Neural progenitor cell (in vitro differentiated cells): ENCODE results near the gene PGF. TPM values are rescaled to one million over a fixed set of nuclear protein-coding genes. Genes with fewer than 3 reads are reported as not detected.

Experiments used
- DNase-seq: peaks from one replicate; pipeline ENCODE4 v3.0.0-alpha.2; 2016; ENCODE audit warnings: low spot score
- H2AFZ ChIP-seq: fragments of 200-600 bp; sonication (generic); replicated peaks from 2 replicates; pipeline ENCODE4 v1.6.1; 2016; ENCODE audit warnings: antibody characterized with exemption
- H3F3A ChIP-seq: fragments of 200-600 bp; sonication (generic); 2 replicates; pipeline ENCODE4 v1.6.1; 2016; ENCODE audit warnings: antibody characterized with exemption, low read depth
- H3K27ac ChIP-seq: fragments of 200-600 bp; sonication (generic); 2 replicates; pipeline ENCODE4 v1.5.1; 2016; ENCODE audit warnings: mild to moderate bottlenecking
- H3K27me3 ChIP-seq: fragments of 200-600 bp; sonication (generic); 2 replicates; pipeline ENCODE4 v1.6.1; 2016; ENCODE audit warnings: mild to moderate bottlenecking, moderate library complexity
- H3K36me3 ChIP-seq: fragments of 200-600 bp; sonication (generic); 2 replicates; pipeline ENCODE4 v1.5.1; 2016
- H3K4me1 ChIP-seq: fragments of 200-600 bp; sonication (generic); 2 replicates; pipeline ENCODE4 v1.6.1; 2016; ENCODE audit warnings: mixed run types
- H3K4me2 ChIP-seq: fragments of 200-600 bp; sonication (generic); 2 replicates; pipeline ENCODE4 v1.6.1; 2016
- H3K4me3 ChIP-seq: fragments of 200-600 bp; sonication (generic); 2 replicates; pipeline ENCODE4 v1.5.1; 2016
- H3K79me2 ChIP-seq: fragments of 200-600 bp; sonication (generic); 2 replicates; pipeline ENCODE4 v1.6.1; 2016; ENCODE audit warnings: low read depth
- H3K9ac ChIP-seq: fragments of 200-600 bp; sonication (generic); 2 replicates; pipeline ENCODE4 v1.6.1; 2016
- H3K9me3 ChIP-seq: fragments of 200-600 bp; sonication (generic); 2 replicates; pipeline ENCODE4 v1.5.1; 2016; ENCODE audit warnings: low read depth
- H4K20me1 ChIP-seq: fragments of 200-600 bp; sonication (generic); 2 replicates; pipeline ENCODE4 v1.6.1; 2016; ENCODE audit warnings: low read depth
- H3K27ac Mint-ChIP-seq: 3 replicates; pipeline ENCODE4 v1.8.0; 2021; ENCODE audit warnings: mixed read lengths
- H3K27me3 Mint-ChIP-seq: 2 replicates; pipeline ENCODE4 v1.8.0; 2022; ENCODE audit warnings: low read depth, mild to moderate bottlenecking, inconsistent platforms, moderate library complexity, mixed read lengths; ENCODE audit not compliant: insufficient read depth
- H3K36me3 Mint-ChIP-seq: 3 replicates; pipeline ENCODE4 v1.8.0; 2021; ENCODE audit warnings: mixed read lengths
- H3K4me1 Mint-ChIP-seq: 3 replicates; pipeline ENCODE4 v1.8.0; 2021; ENCODE audit warnings: mixed read lengths
- H3K4me3 Mint-ChIP-seq: 3 replicates; pipeline ENCODE4 v1.8.0; 2021; ENCODE audit warnings: mild to moderate bottlenecking, moderate library complexity, mixed read lengths
- H3K9me3 Mint-ChIP-seq: 3 replicates; pipeline ENCODE4 v1.8.0; 2020; ENCODE audit warnings: mixed read lengths
- EZH2 ChIP-seq: fragments of 200-600 bp; sonication (generic); IDR thresholded peaks from 2 replicates; pipeline ENCODE4 v1.6.1; 2017; ENCODE audit warnings: antibody characterized with exemption, mild to moderate bottlenecking, moderate library complexity
- EZH2phosphoT487 ChIP-seq: fragments of 200-600 bp; sonication (generic); IDR thresholded peaks from 2 replicates; pipeline ENCODE4 v1.6.1; 2017; ENCODE audit warnings: antibody characterized with exemption
- total RNA-seq: library from RNA; depleted of rRNA; stranded (reverse); fragments of >200 nt; gene quantifications from 2 replicates; pipeline ENCODE4 v1.2.3, GENCODE V29; 2015; ENCODE audit warnings: low replicate concordance
- TF ChIP-seq, protein P1 (sequence below): fragments of 200-600 bp; sonication (generic); IDR thresholded peaks from 2 replicates; pipeline ENCODE4 v1.5.1; 2017; ENCODE audit warnings: antibody characterized with exemption, mild to moderate bottlenecking

PGF gene
- total RNA-seq, 1 donor from 2014 or later, result 1.0 TPM

DNA sequence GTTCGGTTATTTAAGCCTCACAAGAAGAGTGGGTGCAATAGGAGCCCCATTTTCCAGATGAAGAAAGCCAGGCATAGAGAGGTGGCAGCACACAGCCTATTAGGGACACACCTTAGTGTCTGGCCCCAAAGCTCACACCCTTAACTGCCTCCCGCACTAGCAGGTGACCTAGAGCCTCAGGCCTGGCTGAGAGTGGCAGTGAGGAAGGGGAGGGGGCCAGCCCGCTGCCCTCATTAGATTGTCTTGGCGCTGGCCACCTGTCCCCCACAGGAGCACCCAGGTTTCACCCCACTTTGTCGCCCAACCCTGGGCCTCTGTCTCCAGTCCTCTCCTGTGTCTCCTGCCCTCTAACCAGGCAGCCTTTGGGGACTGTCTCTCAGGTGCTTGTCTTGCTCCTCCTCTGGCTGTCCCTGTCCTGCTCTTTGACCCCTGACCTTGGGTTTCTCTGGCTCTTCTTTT is 18.5 kb upstream of the PGF start:
- no peak overlapping the region for H3K27ac ChIP-seq
- H3K27me3 Mint-ChIP-seq, result peaks cover 17% of the 10 kb centered on the region
- no peak for TF ChIP-seq EZH2
- TF ChIP-seq EZH2phosphoT487, result no peak
- TF ChIP-seq, protein P1, sequence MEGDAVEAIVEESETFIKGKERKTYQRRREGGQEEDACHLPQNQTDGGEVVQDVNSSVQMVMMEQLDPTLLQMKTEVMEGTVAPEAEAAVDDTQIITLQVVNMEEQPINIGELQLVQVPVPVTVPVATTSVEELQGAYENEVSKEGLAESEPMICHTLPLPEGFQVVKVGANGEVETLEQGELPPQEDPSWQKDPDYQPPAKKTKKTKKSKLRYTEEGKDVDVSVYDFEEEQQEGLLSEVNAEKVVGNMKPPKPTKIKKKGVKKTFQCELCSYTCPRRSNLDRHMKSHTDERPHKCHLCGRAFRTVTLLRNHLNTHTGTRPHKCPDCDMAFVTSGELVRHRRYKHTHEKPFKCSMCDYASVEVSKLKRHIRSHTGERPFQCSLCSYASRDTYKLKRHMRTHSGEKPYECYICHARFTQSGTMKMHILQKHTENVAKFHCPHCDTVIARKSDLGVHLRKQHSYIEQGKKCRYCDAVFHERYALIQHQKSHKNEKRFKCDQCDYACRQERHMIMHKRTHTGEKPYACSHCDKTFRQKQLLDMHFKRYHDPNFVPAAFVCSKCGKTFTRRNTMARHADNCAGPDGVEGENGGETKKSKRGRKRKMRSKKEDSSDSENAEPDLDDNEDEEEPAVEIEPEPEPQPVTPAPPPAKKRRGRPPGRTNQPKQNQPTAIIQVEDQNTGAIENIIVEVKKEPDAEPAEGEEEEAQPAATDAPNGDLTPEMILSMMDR, result no peak
- DNase-seq, result no peak
- no peak overlapping the region for H2AFZ ChIP-seq
- H3K36me3 ChIP-seq, result no peaks in the 10 kb centered on the region
- H4K20me1 ChIP-seq, result no peaks in the 10 kb centered on the region
- H3K9me3 Mint-ChIP-seq, result no peaks in the 10 kb centered on the region
- peaks cover 6% of the 10 kb centered on the region for H3K27me3 ChIP-seq
- H3K4me3 Mint-ChIP-seq, result peak overlapping the region; percentile 32
- peak overlapping the region; percentile 48 for H3K27ac Mint-ChIP-seq
- peaks cover 22% of the 10 kb centered on the region for H3K4me1 ChIP-seq
- peaks cover 49% of the 10 kb centered on the region for H3K4me1 Mint-ChIP-seq
- H3K36me3 Mint-ChIP-seq, result no peaks in the 10 kb centered on the region
- H3K4me2 ChIP-seq, result no peak overlapping the region
- H3K9ac ChIP-seq, result no peak overlapping the region
- H3K79me2 ChIP-seq, result no peaks in the 10 kb centered on the region
- H3K4me3 ChIP-seq, result no peak overlapping the region
- no peaks in the 10 kb centered on the region for H3K9me3 ChIP-seq
- H3F3A ChIP-seq, result peaks cover 1% of the 10 kb centered on the region

DNA sequence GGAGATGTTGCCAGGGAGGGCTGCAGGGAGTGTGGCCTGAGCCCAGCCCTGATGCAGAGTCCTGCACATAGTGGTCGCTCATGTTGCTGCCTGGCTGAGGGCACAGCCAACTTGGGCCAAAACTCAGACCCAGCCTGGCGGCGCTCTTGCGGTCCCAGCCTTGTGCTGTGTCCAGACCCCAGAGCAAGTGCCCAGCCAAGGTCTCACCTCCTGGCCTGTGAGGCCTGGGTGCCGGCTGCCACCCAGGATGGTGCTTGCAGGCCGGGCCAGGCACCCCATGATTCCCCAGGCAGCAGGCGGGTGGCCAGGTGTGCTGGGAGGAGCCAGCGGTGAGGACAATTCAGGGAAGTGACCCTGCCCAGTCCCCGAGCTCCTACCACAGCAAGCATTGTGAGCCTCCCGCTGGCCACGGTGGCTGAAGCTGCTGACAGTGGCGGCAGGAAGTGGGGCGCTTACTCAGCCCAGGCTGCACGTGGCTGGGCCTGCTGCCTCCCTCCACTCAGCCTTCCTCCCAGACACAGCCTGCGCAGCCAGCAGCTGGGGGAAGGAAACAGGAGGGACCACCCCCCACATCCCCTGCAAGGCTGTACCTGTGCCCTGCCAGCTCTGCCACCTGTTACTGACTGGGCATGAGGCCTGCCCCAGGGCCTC is 17.7 kb upstream of the PGF start:
- H2AFZ ChIP-seq, result no peak overlapping the region

DNA sequence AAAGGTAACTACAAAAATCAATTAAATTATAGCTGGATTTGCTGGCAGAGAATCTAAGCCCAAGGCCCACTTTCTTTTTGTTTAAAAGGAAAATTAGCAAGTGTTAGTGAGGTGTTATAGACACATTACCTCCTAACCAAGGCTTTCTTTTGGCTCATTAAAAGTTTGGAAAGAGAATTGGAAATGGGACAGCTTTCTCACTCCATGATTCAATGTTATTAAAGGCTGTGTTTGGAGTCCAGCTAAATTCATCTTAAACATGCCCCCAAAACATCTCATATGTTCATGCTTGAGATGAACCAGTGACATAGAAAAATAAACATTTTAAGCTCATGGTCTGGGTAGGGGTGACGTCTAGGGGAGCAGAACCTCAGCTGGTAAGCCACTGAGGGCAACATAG is 13.4 kb upstream of the PGF start:
- Mint-ChIP-seq H3K36me3 (no peaks in the 10 kb centered on the region), H3K4me1 (peaks cover 19% of the 10 kb centered on the region), H3K27ac (no peak overlapping the region), H3K9me3 (no peaks in the 10 kb centered on the region), H3K4me3 (no peak overlapping the region), H3K27me3 (no peaks in the 10 kb centered on the region)
- no peak for DNase-seq
- Histone ChIP-seq H3K36me3 (no peaks in the 10 kb centered on the region), H3K4me1 (peaks cover 2% of the 10 kb centered on the region), H3K79me2 (no peaks in the 10 kb centered on the region), H3K9me3 (no peaks in the 10 kb centered on the region), H3K27me3 (no peaks in the 10 kb centered on the region), H3K4me2 (no peak overlapping the region), H3F3A (no peaks in the 10 kb centered on the region), H3K4me3 (no peak overlapping the region), H3K9ac (no peak overlapping the region), H3K27ac (no peak overlapping the region), H2AFZ (no peak overlapping the region), H4K20me1 (no peaks in the 10 kb centered on the region)
- TF ChIP-seq, protein P1, result no peak
- no peak for TF ChIP-seq EZH2phosphoT487
- no peak for TF ChIP-seq EZH2

More for the DNA sequence above, 17.7 kb upstream of the PGF start:
- Histone ChIP-seq H3K9ac (no peak overlapping the region), H3K4me1 (peaks cover 14% of the 10 kb centered on the region), H3K4me2 (no peak overlapping the region), H4K20me1 (no peaks in the 10 kb centered on the region), H3K27ac (no peak overlapping the region), H3K79me2 (no peaks in the 10 kb centered on the region), H3K27me3 (peaks cover 6% of the 10 kb centered on the region), H3K36me3 (no peaks in the 10 kb centered on the region), H3K9me3 (no peaks in the 10 kb centered on the region), H3K4me3 (no peak overlapping the region), H3F3A (no peaks in the 10 kb centered on the region)
- DNase-seq, result no peak
- Mint-ChIP-seq H3K9me3 (no peaks in the 10 kb centered on the region), H3K36me3 (no peaks in the 10 kb centered on the region), H3K4me1 (peaks cover 42% of the 10 kb centered on the region), H3K27me3 (peaks cover 11% of the 10 kb centered on the region), H3K4me3 (no peak overlapping the region), H3K27ac (no peak overlapping the region)
- no peak for TF ChIP-seq EZH2phosphoT487
- TF ChIP-seq, protein P1, result no peak
- no peak for TF ChIP-seq EZH2
